Stromal cell of bone marrow (primary cell): ENCODE results near the gene NME2.
"Not testable (repeated sequence)": the region's sequence is repeated elsewhere in the genome, so short reads cannot be mapped to it uniquely, and the experiment has no call there.

ENCODE experiments used
- DNase-seq: peaks from one replicate; pipeline ENCODE4 v3.0.0-alpha.2; 2012; ENCODE audit warnings: low read depth

The NME2 gene

DNA sequence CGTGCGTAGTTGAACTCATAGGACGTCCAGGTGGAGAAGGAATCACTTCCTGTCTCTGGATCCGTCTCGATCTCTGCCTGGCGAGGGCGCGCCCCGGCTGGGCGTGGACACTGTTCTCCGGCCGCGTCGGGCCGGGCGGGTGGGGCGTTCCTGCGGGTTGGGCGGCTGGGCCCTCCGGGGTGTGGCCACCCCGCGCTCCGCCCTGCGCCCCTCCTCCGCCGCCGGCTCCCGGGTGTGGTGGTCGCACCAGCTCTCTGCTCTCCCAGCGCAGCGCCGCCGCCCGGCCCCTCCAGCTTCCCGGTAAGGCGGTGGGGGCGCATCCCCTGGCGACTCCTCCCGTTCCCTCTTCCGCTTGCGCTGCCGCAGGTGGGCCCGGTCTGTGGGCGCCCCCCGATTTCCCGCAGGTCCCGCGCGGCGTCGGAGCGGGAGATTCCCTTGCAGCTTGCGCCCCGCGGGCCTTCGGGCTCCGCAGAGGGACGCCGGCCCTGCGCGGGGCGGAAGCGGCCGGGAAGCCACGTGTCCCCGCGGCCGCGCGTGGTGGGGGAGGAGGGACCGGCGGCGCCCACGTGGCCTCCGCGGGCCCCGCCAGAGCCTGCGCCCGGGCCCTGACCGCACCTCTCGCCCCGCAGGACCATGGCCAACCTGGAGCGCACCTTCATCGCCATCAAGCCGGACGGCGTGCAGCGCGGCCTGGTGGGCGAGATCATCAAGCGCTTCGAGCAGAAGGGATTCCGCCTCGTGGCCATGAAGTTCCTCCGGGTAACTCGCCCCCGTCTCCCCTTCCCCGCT is at the start of gene NME2:
TSS of gene NME2 (plus strand) at position 214 of the 789 bp plus-strand sequence. CDS start at position 634, 420 bp downstream.
- peak; percentile 68 for DNase-seq

DNA sequence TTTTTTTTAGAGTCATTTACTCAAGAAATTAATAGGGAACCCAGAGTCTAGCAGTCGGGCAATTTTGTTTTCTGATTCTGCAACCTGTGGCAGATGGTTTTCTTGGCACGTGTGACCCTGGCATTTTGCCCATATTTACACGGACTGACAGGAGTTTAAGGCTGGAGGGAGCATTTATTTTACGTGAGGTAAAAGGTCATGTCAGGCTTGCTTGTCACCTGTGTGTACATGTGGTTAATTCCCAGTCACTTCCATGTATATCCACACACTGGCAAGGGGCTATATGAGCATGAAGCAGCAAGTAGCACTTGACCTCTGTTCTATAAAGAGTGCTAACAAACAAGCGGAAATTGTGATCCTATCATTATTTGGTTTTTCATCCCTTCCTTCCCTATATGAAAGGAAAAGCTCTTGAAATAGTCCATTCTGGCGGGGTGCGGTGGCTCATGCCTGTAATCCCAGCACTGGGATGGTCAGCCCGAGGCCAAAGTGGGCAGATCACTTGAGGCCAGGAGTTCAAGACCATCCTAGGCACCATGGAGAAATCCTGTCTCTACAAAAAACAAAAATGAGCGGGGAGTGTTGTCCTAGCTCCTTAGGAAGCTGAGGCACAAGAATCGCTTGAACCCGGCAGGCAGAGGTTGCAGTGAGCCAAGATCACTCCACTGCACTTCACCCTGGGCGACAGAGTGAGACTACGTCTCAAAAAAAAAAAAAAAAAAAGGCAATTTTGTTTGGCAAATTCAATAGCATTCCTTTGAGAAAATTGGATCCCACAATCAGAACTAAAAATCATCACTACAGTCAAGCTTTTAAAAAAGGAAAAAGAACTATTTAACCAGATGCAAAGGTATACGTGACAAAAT is 47.6 kb upstream of the NME2 start:
- DNase-seq: no peak

DNA sequence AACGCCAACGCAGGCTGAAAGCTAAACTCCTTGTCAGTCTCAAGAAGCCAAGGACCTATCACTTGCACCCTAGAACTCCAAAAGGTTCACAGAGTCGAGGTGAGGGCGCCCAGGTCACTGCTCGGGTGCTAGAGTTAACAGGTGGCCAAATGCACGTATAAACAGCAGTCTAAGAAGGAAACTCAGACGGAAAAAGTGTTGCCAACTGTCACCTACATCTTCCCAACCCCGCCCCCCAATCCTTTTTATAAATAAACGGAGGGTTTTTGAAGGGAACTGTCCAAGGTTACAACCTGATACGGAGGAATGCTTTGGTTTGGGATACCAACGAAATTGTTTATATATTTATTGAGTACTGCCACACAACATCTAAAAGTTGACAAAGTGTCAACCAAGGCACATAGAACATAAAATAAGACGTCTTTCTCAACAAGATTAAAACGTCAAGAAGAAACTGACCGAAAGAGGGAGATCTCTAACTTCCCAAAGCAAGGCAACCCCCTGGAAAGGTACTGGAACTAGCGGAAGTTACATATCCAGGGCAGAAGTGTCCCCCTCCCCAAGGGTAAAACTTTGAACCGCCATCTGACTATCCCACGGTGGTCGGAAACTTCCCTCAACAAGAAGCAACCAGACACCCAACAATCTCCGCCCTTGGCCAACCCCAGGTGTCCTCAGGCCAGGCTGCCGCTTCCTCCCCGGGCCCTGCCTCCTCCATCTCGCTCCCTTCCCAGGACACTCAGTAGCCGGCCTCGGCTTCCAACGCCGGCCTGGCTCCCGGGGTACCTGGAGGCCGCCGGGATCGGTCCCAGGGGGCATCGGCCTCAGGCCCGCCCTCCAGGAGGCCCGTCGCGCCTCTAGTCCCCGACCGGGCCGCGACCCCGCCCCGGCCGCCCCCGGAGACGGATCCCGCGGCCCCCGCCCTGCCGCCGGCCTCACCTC is 46.5 kb upstream of the NME2 start:
- no peak for DNase-seq

DNA sequence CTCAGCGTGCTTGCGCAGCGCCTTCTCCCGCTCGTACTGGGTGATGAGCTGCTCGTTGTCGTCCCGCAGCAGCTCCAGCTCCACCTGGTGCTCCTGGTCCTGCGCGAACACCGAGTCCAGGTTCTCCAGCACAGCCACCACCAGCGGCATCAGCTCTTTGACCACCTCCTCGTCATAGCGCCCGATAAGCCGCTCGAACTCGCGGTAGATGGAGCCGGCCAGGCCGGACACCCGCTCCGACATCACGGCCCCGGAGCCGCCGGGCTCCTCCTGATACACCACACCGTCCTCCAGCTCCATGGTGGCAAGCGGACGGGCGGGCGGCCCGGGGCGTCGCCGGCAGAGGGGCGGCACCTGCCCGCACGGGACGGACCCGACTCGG is 45.9 kb upstream of the NME2 start:
- no peak for DNase-seq

DNA sequence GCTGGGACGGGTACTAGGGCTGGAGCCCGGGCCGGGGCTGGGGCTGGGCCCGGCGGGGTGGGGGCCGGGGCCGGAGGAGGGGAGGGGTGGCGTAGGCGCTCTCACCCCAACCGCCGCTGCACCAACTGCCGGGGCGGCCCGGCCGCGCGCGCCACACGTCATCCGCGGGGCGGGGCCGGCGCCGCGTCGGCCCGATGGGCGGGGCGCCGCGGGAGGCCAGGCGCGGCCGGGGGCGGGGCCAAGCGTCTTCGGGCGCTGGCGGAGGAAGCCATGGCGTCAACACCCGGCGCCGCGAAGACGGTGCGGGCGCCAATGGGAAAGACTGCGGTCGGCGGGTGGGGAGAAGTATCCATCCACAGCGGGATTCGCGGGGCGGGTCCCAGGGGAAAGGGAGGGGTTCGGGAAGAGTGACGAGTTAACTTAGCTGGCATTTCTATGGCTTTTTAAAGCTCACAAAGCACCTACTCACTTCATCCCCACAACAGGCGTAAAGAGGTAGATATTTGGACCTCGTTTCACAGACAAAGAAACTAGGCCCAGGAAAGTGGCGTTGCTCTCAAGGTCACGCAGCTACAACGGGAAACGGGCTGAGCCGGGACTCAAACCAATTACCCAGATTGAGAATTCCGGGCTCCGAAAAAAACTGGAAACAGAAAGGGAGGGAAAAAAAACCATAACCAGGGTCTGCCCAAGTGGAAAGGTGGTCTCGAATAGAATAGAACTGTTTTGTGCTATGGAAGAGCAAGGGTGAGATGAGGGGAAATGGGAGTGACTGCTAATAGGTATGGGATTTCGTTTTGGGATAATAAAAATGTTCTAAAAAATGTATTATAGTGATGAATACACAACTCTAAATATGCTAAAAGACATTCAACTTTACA is 45.2 kb upstream of the NME2 start, which contains the start of gene SPAG9:
TSS of gene SPAG9 (minus strand) at position 130 of the 881 bp plus-strand sequence. CDS start 212 bp downstream, outside the sequence.
- peak; percentile 95 for DNase-seq

DNA sequence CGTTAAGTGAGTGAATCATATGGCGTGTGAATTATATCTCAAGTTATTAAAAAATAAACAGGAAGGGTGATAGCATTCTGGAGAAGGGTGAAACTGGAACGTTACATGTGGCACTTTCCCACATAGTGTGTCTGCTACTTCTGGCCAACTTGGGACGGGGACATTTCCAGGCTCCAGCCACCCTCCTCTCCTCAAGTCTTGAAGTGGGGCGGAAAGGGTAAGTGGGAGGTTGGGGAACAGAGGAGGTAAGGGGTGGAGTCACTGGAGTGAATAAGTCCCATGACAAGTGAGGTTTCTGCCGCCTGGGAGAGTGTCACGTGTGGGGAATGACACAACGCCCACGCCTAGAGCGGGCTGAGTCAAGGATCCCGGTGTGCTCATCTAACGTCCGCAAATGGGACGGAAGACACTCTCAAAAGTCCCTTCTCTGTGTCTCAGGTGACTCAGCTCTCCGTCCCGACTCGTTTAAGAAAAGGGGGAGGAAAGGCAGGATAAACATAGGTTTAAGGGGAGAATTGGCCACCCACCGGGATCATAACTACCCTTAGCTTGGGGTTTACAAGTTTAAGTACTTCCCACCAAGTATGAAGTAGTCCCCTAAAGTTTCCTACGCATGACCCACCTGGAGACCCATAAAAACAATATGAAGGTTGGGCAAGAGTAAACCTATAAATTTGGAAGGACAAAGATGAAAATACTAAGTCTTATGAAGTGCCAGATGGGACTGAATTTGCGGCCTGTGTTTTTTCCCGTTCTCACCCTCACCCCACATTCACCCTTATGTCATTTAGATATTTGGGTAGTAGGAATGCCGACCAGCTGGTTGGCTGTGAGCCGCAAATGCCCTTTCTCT is 44.4 kb upstream of the NME2 start:
- DNase-seq: peak; percentile 91

DNA sequence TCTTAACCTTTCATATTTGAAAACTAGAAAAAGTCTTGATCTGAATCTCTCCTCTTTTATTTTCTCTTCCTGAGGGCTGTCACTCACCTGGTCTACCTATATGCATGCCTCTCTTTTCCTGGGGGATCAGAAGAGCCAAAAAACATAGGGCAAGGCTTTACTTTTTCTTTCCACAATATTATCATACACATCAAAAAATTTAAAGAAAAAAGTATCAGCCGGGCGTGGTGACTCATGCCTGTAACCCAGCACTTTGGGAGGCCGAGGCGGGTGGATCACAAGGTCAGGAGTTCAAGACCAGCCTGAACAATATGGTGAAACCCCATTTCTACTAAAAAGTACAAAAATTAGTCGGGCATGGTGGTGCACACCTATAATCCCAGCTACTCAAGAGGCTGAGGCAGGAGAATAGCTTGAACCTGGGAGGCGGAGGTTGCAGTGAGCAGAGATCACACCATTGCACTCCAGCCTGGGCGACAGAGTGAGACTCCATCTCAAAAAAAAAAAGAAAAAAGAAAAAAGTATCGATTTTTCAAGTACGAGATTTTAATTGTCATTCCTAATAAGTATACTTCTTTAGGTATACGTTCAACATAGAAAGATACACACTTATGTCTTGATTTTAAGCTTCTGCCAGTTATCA is 43.6 kb upstream of the NME2 start:
- not testable (repeated sequence) for DNase-seq

DNA sequence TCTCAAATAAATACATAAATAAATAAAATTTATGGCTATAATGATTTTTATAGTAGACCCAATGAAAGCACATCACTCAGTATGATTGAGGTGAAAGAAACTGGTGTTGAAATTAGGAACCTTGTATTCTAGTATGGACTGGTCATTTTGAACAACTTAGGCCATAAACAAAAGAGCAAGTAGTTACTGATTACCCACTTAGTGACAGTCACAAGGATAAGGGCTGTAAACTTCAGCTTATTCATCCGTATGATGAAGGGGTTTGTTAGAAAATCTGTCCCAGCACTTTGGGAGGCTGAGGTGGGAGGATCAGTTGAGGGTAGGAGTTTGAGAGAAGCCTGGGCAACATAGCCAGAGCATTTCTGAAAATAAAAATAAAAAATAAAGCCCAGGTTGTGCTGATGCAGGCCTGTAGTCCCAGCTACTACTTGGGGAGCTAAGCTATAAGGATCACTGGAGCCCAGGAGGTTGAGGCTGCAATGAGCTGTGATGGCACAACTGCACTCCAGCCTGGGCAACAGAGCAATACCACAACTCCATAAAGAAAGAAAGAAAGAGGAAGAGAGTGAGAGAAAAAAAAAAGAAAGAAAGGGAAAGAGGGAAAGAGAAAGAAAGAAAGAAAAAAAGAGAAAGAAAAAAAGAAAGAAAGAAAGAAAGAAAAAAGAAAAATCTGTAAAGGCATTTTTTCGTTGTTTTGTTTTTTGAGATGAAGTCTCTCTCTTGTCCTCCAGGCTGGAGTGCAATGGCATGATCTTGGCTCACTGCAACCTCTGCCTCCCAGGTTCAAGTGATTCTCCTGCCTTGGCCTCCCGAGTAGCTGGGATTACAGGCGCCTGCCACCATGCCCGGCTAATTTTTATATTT is 41.3 kb upstream of the NME2 start:
- no peak for DNase-seq

DNA sequence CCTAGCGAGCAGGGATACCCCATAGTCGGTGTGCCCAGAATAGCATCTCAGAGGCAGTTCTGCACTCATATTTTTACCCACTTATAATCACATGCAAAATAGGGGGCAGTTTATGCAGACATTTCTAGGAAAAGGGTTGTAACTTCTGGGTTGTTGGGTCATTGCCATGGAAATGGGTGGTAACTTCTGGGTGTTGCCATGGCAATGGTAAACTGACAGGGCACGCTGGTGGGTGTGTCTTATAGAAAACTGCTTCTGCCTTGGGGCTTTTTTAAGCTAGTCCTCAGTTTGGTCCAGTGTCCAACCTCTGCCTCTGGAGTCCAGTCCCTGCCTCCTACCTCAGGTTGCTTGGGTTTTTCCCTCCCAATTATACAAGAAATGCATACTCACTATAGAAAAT is 38.1 kb upstream of the NME2 start:
- DNase-seq: no peak

DNA sequence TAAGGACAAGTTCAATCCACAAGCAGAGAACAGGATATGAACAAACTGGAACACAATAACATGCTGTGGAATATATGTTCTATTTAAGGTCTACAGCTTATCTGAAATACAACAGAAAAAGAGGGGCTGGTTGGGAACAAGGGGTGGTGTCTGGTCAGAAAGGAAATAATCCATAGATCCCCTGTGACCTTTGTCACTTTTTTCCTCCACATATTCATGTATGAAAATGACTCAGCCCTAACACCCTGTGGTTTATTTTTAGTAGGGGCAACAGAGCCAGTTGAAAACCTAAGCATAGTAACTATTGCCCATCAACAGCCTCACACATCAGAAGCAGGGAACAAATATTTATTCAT is 33.3 kb upstream of the NME2 start:
- DNase-seq: no peak

DNA sequence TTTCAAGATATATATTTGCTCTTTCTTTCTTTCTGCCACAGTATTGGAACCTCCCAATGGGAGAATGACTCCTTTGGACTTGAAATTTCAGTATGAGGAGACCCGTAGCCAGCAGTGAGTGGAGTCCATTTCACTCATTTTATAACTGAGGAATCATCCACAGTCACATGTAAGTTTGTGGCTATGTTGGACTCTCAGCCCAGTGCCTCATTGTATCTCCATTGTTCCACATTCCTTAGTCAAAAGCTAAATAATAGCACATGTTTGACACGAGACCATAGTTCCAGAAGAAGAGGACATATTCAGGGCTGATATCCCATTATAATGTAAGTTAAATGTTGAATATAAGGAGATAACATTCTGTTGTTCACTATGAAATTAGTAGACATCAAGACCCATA is 32.8 kb upstream of the NME2 start:
- no peak for DNase-seq

DNA sequence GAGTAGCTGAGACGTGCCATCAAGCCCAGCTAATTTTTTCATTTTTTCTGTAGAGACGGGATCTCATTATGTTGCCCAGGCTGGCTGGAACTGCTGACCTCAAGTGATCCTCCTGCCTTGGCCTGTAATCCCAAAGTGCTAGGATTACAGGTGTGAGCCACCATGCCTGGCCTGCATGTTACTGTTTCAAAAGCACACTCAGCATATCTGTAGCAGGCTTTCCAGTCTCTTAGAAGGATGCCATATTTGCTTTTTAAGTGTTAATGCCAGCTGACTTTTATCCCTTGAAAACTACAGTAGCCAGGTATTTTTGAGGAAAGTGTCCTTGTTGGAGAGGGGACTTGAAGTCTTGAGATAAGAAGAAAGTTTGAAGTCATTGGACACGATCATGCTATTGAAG is 30.3 kb upstream of the NME2 start:
- no peak for DNase-seq

DNA sequence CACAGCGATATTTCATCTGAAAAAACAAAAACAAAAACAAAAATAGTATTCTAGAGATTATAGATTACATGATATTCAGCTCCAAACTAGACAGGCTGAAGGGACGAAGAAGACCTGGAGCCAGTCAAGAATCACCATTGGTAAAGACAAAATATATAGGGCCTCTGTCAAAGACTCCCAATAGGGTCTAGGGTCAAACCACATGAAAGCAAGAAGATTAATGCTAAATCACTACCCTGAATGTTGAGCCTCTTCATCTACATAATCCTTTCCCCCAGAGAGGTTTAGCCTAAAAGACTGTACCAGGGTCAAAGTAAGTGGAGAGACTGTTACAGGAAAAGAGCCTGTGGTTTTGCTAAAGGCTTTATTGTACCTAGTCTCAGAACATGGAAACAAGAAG is 23.6 kb upstream of the NME2 start:
- no peak for DNase-seq

DNA sequence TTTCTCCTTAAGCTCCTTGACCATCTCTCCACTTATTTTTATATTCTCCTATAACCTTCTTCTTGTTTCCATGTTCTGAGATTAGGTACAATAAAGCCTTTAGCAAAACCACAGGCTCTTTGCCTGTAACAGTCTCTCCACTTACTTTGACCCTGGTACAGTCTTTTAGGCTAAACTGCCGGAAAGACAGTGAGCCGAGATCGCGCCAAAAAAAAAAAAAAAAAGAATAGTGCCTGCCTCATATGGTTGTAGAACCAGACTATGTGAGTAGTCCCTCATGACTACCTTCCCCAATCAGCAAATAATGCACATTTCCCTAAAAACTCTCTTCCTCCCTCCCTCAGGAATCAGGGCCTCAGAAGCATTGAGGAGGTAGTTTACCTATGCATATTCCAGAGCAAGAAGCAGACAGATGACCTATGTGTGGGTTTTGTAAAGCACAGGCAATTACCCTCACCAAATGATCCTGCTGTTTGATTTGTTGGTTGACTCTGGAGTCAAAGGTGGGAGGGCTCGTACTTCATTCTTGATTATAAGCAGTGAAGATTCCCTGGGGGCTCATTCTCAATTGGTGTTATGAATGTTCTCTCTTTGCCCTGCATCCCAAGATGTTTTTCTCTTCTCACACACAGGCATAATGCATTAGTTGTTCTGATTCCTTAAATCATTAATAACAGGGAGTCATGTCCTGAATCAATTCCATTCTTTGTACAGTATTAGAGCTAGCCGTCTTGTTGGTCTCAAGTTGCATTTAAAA is 21.8 kb upstream of the NME2 start:
- DNase-seq: no peak

DNA sequence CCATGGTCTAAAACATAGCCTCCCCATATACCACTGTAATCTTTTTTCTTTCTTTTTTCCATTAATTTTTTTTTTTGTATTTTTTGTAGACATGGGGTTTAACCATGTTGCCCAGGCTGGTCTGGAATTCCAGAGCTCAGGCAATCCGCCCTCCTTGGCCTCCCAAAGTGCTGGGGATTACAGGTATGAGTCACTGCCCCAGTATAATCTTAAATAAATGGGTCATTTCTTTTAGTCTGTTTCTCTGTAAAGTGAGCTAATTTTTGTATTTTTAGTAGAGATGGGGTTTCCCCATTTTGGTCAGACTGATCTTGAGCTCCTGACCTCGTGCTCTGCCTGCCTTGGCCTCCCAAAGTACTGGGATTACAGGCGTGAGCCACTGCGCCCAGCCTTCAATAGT is 18.6 kb upstream of the NME2 start:
- peak; percentile 21 for DNase-seq

DNA sequence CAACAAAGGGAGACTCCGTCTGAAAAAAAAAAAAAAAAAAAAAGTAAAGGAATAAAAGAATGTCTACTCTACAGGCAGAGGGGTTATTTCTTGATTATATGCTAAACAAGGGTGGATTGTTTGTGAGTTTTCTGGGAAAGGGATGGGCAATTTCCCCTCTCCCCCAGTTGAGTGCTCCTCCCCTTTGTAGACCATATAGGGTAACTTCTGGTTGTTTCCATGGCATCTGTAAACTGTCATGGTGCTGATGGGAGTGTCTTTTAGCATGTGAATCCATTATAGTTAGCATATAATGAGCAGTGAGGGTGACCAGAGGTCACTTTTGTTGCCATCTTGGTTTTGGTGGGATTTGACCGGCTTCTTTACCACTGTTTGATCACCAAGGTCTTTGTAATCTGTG is 17.0 kb upstream of the NME2 start:
- DNase-seq: no peak

DNA sequence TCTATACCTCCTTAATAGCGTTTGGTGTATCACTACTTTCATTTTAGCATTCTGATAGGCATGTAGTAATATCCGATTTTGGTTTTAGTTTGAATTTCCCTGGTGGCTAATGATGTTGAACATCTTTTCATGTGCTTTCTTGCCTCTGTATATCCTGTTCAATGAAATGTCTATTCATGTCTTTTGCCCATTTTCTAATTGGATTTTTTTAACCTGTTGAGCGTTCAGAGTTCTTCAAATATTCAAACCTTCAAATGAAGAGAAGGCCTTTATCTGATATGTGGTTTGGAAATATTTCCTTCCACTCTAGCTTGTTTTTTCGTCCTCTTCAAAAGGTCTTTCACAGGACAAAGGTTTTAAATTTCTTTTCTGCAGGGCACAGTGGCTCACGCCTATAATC is 15.3 kb upstream of the NME2 start:
- DNase-seq: no peak

DNA sequence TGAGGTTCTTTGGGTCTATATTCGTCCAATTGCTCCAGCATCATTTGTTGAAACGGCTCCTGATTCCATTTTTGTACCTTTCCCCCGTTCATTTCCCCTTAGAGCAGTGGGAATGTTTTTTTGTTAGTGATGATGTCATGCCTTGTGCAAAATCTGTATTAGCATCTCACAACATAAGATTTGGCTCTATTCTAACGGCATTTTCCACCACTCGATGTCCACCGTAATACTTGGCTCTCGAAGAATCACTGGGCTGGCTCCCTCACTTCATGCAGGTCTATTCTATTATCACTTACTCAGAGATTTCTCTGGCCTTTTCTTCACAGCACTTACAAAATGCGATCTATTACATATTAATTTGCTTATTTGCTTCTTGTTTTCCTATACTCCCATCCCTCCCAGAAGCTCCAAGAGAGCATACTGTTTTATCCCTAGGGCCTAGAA is 13.4 kb upstream of the NME2 start:
- DNase-seq: peak; percentile 18
